Naive B cell (primary cell): Measurements from ENCODE around the gene SHB. TPM values are rescaled to one million over a fixed set of nuclear protein-coding genes. Genes with fewer than 3 reads are reported as not detected.
"Not testable (repeated sequence)": the region's sequence is repeated elsewhere in the genome, so short reads cannot be mapped to it uniquely, and the experiment has no call there.

Experiments
- ATAC-seq, 2 donors: fragments of 150-1000 bp; cut with Tn5 transposase; 2 replicates each; pipeline ENCODE4 v1.10.0; 2021; ENCODE audit warnings: low read depth in 2 of 2, mild to moderate bottlenecking in 2 of 2, moderate library complexity in 2 of 2
- DNase-seq: peaks from one replicate; pipeline ENCODE4 v3.0.0; 2022
- H3K27ac Mint-ChIP-seq, 6 donors: one replicate each; pipeline ENCODE4 v1.8.0; 2020 to 2022; ENCODE audit warnings: mild to moderate bottlenecking in 6 of 6, mixed read lengths in 6 of 6, moderate library complexity in 5 of 6, inconsistent platforms in 2 of 6
- H3K27me3 Mint-ChIP-seq, 3 donors: one replicate each; pipeline ENCODE4 v1.8.0; 2021 to 2022; ENCODE audit warnings: mixed read lengths in 3 of 3, mild to moderate bottlenecking in 1 of 3
- H3K36me3 Mint-ChIP-seq, 2 donors: one replicate each; pipeline ENCODE4 v1.8.0; 2020 to 2022; ENCODE audit warnings: mixed read lengths in 2 of 2, inconsistent platforms in 1 of 2, mild to moderate bottlenecking in 1 of 2
- H3K4me1 Mint-ChIP-seq, 3 donors: one replicate each; pipeline ENCODE4 v1.8.0; 2020 to 2022; ENCODE audit warnings: mixed read lengths in 3 of 3, inconsistent platforms in 1 of 3, mild to moderate bottlenecking in 1 of 3, moderate library complexity in 1 of 3
- H3K4me3 Mint-ChIP-seq, 8 donors: one replicate each; pipeline ENCODE4 v1.8.0; 2020 to 2022; ENCODE audit warnings: mild to moderate bottlenecking in 8 of 8, mixed read lengths in 8 of 8, moderate library complexity in 8 of 8, inconsistent platforms in 2 of 8
- H3K9me3 Mint-ChIP-seq, 7 donors: one replicate each; pipeline ENCODE4 v1.8.0; 2020 to 2022; ENCODE audit warnings: mixed read lengths in 7 of 7, mild to moderate bottlenecking in 5 of 7, inconsistent platforms in 2 of 7, moderate library complexity in 1 of 7
- polyA plus RNA-seq, 6 donors: library from polyadenylated mRNA; unstranded; fragments of 300-500 nt; fragmentation: Illumina TruSeq; gene quantifications; one replicate each; pipeline ENCODE4 v1.2.3, GENCODE V29; 2021; ENCODE audit warnings: low read depth in 6 of 6

The SHB gene
- polyA plus RNA-seq, 6 donors from 2014 or later, result 0.17 to 0.55 (median 0.27) TPM

GRCh38 chr9:38054653-38055052, 14.4 kb downstream of the SHB start:
- Mint-ChIP-seq H3K9me3 (no peaks in the 10 kb centered on the region), H3K4me1 (peaks cover 14 to 17% (median 15%) of the 10 kb centered on the region in 3 donors), H3K36me3 (no peaks in the 10 kb centered on the region), H3K27ac (no peak overlapping the region), H3K4me3 (no peak overlapping the region), H3K27me3 (peaks cover 20 to 60% (median 51%) of the 10 kb centered on the region in 3 donors)
- DNase-seq, result no peak
- no peak for ATAC-seq

GRCh38 chr9:38053697-38054461, 15.1 kb downstream of the SHB start:
- Mint-ChIP-seq H3K27ac (no peak overlapping the region), H3K9me3 (no peaks in the 10 kb centered on the region), H3K4me1 (peaks cover 14 to 15% (median 14%) of the 10 kb centered on the region in 3 donors), H3K4me3 (peak overlapping the region in 1 of 8 donors; percentile 3), H3K27me3 (peaks cover 20 to 55% (median 43%) of the 10 kb centered on the region in 3 donors), H3K36me3 (no peaks in the 10 kb centered on the region)
- ATAC-seq (no peak), DNase-seq (no peak)

- H3K4me1 Mint-ChIP-seq, result peaks cover 0 to 5% (median 5%) of the 10 kb centered on the region in 3 donors
- no peak for ATAC-seq
- H3K27ac Mint-ChIP-seq, result peak overlapping the region in 1 of 6 donors; percentile 31
- no peaks in the 10 kb centered on the region for H3K9me3 Mint-ChIP-seq
- H3K4me3 Mint-ChIP-seq, result no peak overlapping the region
- H3K36me3 Mint-ChIP-seq, result no peaks in the 10 kb centered on the region
- peaks cover 16 to 45% (median 43%) of the 10 kb centered on the region in 3 donors for H3K27me3 Mint-ChIP-seq
- no peak for DNase-seq
These were observed 17.1 kb downstream of the SHB start for GRCh38 chr9:38051780-38052546.

GRCh38 chr9:38048316-38048969, 20.6 kb downstream of the SHB start:
- H3K4me3 Mint-ChIP-seq, result no peak overlapping the region
- ATAC-seq, result no peak
- peak overlapping the region in 1 of 6 donors; percentile 26 for H3K27ac Mint-ChIP-seq
- H3K4me1 Mint-ChIP-seq, result peaks cover 0 to 5% (median 5%) of the 10 kb centered on the region in 3 donors
- H3K36me3 Mint-ChIP-seq, result no peaks in the 10 kb centered on the region
- peaks cover 5 to 40% (median 24%) of the 10 kb centered on the region in 3 donors for H3K27me3 Mint-ChIP-seq
- no peak for DNase-seq
- no peaks in the 10 kb centered on the region for H3K9me3 Mint-ChIP-seq

GRCh38 chr9:38047301-38048251, 21.5 kb downstream of the SHB start:
- DNase-seq (no peak), ATAC-seq (no peak)
- peaks cover 2 to 39% (median 24%) of the 10 kb centered on the region in 3 donors for H3K27me3 Mint-ChIP-seq
- H3K9me3 Mint-ChIP-seq, result no peaks in the 10 kb centered on the region
- no peak overlapping the region for H3K27ac Mint-ChIP-seq
- H3K36me3 Mint-ChIP-seq, result no peaks in the 10 kb centered on the region
- H3K4me3 Mint-ChIP-seq, result no peak overlapping the region
- H3K4me1 Mint-ChIP-seq, result peaks cover 0 to 5% (median 5%) of the 10 kb centered on the region in 3 donors

GRCh38 chr9:38046661-38047300, 22.2 kb downstream of the SHB start:
- H3K9me3 Mint-ChIP-seq, result no peaks in the 10 kb centered on the region
- no peaks in the 10 kb centered on the region for H3K36me3 Mint-ChIP-seq
- peaks cover 0 to 5% (median 5%) of the 10 kb centered on the region in 3 donors for H3K4me1 Mint-ChIP-seq
- peaks cover 0 to 33% (median 17%) of the 10 kb centered on the region in 3 donors for H3K27me3 Mint-ChIP-seq
- DNase-seq (no peak), ATAC-seq (no peak)
- no peak overlapping the region for H3K4me3 Mint-ChIP-seq
- no peak overlapping the region for H3K27ac Mint-ChIP-seq

GRCh38 chr9:38045939-38046338, 23.1 kb downstream of the SHB start:
- peaks cover 0 to 35% (median 19%) of the 10 kb centered on the region in 3 donors for H3K27me3 Mint-ChIP-seq
- H3K27ac Mint-ChIP-seq, result peak overlapping the region in 1 of 6 donors; percentile 32

GRCh38 chr9:38044706-38045105, 24.3 kb downstream of the SHB start:
- peaks cover 0 to 43% (median 28%) of the 10 kb centered on the region in 3 donors for H3K27me3 Mint-ChIP-seq
- no peak overlapping the region for H3K27ac Mint-ChIP-seq
- ATAC-seq (no peak), DNase-seq (no peak)
- no peak overlapping the region for H3K4me3 Mint-ChIP-seq
- no peaks in the 10 kb centered on the region for H3K9me3 Mint-ChIP-seq
- peaks cover 0 to 5% (median 5%) of the 10 kb centered on the region in 3 donors for H3K4me1 Mint-ChIP-seq
- no peaks in the 10 kb centered on the region for H3K36me3 Mint-ChIP-seq

More at GRCh38 chr9:38045939-38046338, 23.1 kb downstream of the SHB start:
- not testable (repeated sequence) for H3K9me3 Mint-ChIP-seq, ATAC-seq, H3K4me3 Mint-ChIP-seq, H3K4me1 Mint-ChIP-seq, H3K36me3 Mint-ChIP-seq, DNase-seq

GRCh38 chr9:38043931-38044623, 24.9 kb downstream of the SHB start:
- Mint-ChIP-seq H3K36me3 (no peaks in the 10 kb centered on the region), H3K4me3 (peak overlapping the region in 1 of 8 donors; percentile 42), H3K4me1 (peaks cover 0 to 5% (median 5%) of the 10 kb centered on the region in 3 donors), H3K27ac (no peak overlapping the region), H3K9me3 (no peaks in the 10 kb centered on the region), H3K27me3 (peaks cover 0 to 43% (median 28%) of the 10 kb centered on the region in 3 donors)
- DNase-seq (no peak), ATAC-seq (no peak)

- ATAC-seq (no peak), DNase-seq (no peak)
- no peaks in the 10 kb centered on the region for H3K36me3 Mint-ChIP-seq
- peaks cover 0 to 15% (median 12%) of the 10 kb centered on the region in 3 donors for H3K4me1 Mint-ChIP-seq
- H3K27ac Mint-ChIP-seq, result peak overlapping the region in 1 of 6 donors; percentile 52
- H3K9me3 Mint-ChIP-seq, result no peaks in the 10 kb centered on the region
- no peak overlapping the region for H3K4me3 Mint-ChIP-seq
- peaks cover 0 to 43% (median 28%) of the 10 kb centered on the region in 3 donors for H3K27me3 Mint-ChIP-seq
These were observed 26.2 kb downstream of the SHB start for GRCh38 chr9:38042626-38043357.

- Mint-ChIP-seq H3K9me3 (no peaks in the 10 kb centered on the region), H3K27ac (peak overlapping the region in 1 of 6 donors; percentile 81), H3K4me3 (no peak overlapping the region), H3K36me3 (no peaks in the 10 kb centered on the region), H3K27me3 (peaks cover 0 to 37% (median 28%) of the 10 kb centered on the region in 3 donors), H3K4me1 (peaks cover 0 to 16% (median 12%) of the 10 kb centered on the region in 3 donors)
- no peak for DNase-seq
- ATAC-seq, result no peak
These were observed 27.3 kb downstream of the SHB start for GRCh38 chr9:38041564-38042243.
